A673 (cell line): ENCODE results near the gene CAMSAP3.

ENCODE experiments used
- CTCF ChIP-seq: fragments of 300-800, 200-600 bp; sonication (generic); conservative IDR thresholded peaks from 2 replicates; pipeline ENCODE4 v1.5.1; 2017; ENCODE audit warnings: low read depth, mild to moderate bottlenecking, antibody characterized with exemption, low read length, moderate library complexity, mixed read lengths
- EZH2 ChIP-seq: fragments of 200-600 bp; sonication (generic); IDR thresholded peaks from 2 replicates; pipeline ENCODE4 v1.6.1; 2017; ENCODE audit warnings: borderline replicate concordance, low read depth, mild to moderate bottlenecking, mixed read lengths, antibody characterized with exemption, low read length; ENCODE audit not compliant: poor library complexity, severe bottlenecking

- no peak for TF ChIP-seq CTCF
- TF ChIP-seq EZH2, result no peak
These were observed 43.3 kb downstream of the CAMSAP3 start for GRCh38 chr19:7638802-7639465.
